Neural cell (in vitro differentiated cells): Measurements from ENCODE around the gene BMERB1. TPM values are rescaled to one million over a fixed set of nuclear protein-coding genes. Genes with fewer than 3 reads are reported as not detected.

Source experiments
- H2AFZ ChIP-seq: fragments of 200-600, 300-800 bp; sonication (generic), shearing (Covaris generic); 2 replicates; pipeline ENCODE4 v1.6.0; 2014; ENCODE audit warnings: low read depth, mild to moderate bottlenecking, antibody characterized with exemption, low read length, moderate library complexity
- H3F3A ChIP-seq: fragments of 200-600 bp; shearing (Covaris generic); 2 replicates; pipeline ENCODE4 v1.6.1; 2016; ENCODE audit warnings: mild to moderate bottlenecking, moderate library complexity, mixed read lengths, antibody characterized with exemption, low read length; ENCODE audit not compliant: insufficient read depth, poor library complexity, severe bottlenecking
- H3K27ac ChIP-seq: fragments of 200-600, 300-800 bp; sonication (generic), shearing (Covaris generic); 2 replicates; pipeline ENCODE4 v1.5.1; 2014; ENCODE audit warnings: mild to moderate bottlenecking, low read length, moderate library complexity
- H3K27me3 ChIP-seq: fragments of 300-800, 200-600 bp; sonication (generic), shearing (Covaris generic); 2 replicates; pipeline ENCODE4 v1.6.0; 2014; ENCODE audit warnings: mild to moderate bottlenecking, low read depth, low read length, moderate library complexity; ENCODE audit not compliant: insufficient read depth
- H3K36me3 ChIP-seq: fragments of 300-800, 200-600 bp; sonication (generic), shearing (Covaris generic); 2 replicates; pipeline ENCODE4 v1.5.1; 2014; ENCODE audit warnings: mild to moderate bottlenecking, antibody characterized with exemption, low read length, moderate library complexity; ENCODE audit not compliant: insufficient read depth
- H3K4me2 ChIP-seq: fragments of 300-800, 200-600 bp; sonication (generic), shearing (Covaris generic); 2 replicates; pipeline ENCODE4 v1.6.0; 2014; ENCODE audit warnings: mild to moderate bottlenecking, low read length
- H3K4me3 ChIP-seq: fragments of 300-800, 200-600 bp; sonication (generic), shearing (Covaris generic); 2 replicates; pipeline ENCODE4 v1.5.1; 2014; ENCODE audit warnings: mild to moderate bottlenecking, low read length, moderate library complexity
- H3K79me2 ChIP-seq: fragments of 200-600 bp; shearing (Covaris generic); replicated peaks from 2 replicates; pipeline ENCODE4 v1.6.0; 2014; ENCODE audit warnings: mild to moderate bottlenecking, low read length, moderate library complexity; ENCODE audit not compliant: insufficient read depth
- H3K9ac ChIP-seq: fragments of 300-800, 200-600 bp; sonication (generic), shearing (Covaris generic); 2 replicates; pipeline ENCODE4 v1.6.1; 2016; ENCODE audit warnings: mild to moderate bottlenecking, low read length, mixed read lengths
- H3K9me2 ChIP-seq: fragments of 200-600 bp; shearing (Covaris generic); 2 replicates; pipeline ENCODE4 v1.6.1; 2016; ENCODE audit warnings: mild to moderate bottlenecking, low read length, mixed read lengths; ENCODE audit not compliant: insufficient read depth
- H3K9me3 ChIP-seq: fragments of 200-600, 300-800 bp; sonication (generic), shearing (Covaris generic); 2 replicates; pipeline ENCODE4 v1.6.1; 2016; ENCODE audit warnings: mild to moderate bottlenecking, mixed run types, low read length, moderate library complexity, mixed read lengths
- H4K20me1 ChIP-seq: fragments of 200-600 bp; shearing (Covaris generic); 2 replicates; pipeline ENCODE4 v1.6.1; 2016; ENCODE audit warnings: mild to moderate bottlenecking, mixed run types; ENCODE audit not compliant: insufficient read depth
- CTCF ChIP-seq: fragments of 450-650 bp; IDR thresholded peaks from 2 replicates; pipeline ENCODE4 v1.5.1; 2014; ENCODE audit warnings: antibody characterized with exemption, mild to moderate bottlenecking, moderate library complexity; ENCODE audit not compliant: poor library complexity, severe bottlenecking
- EP300 ChIP-seq: fragments of 450-650 bp; conservative IDR thresholded peaks from 2 replicates; pipeline ENCODE4 v1.6.1; 2014; ENCODE audit warnings: antibody characterized with exemption, mild to moderate bottlenecking, moderate library complexity; ENCODE audit not compliant: poor library complexity, severe bottlenecking
- EZH2 ChIP-seq: fragments of 200-600, 300-800 bp; shearing (Covaris generic), sonication (generic); IDR thresholded peaks from 2 replicates; pipeline ENCODE4 v1.6.1; 2014; ENCODE audit warnings: antibody characterized with exemption, low read length, borderline replicate concordance, mild to moderate bottlenecking; ENCODE audit not compliant: insufficient read depth, poor library complexity, severe bottlenecking
- MXI1 ChIP-seq: fragments of 450-650 bp; conservative IDR thresholded peaks from 2 replicates; pipeline ENCODE4 v1.6.1; 2014; ENCODE audit warnings: antibody characterized with exemption, mild to moderate bottlenecking; ENCODE audit not compliant: poor library complexity, severe bottlenecking
- POLR2AphosphoS5 ChIP-seq: IDR thresholded peaks from 2 replicates; pipeline ENCODE4 v1.6.1; 2012
- RAD21 ChIP-seq: fragments of 450-650 bp; conservative IDR thresholded peaks from 2 replicates; pipeline ENCODE4 v1.6.1; 2014; ENCODE audit warnings: antibody characterized with exemption, mild to moderate bottlenecking, moderate library complexity
- REST ChIP-seq: IDR thresholded peaks from 2 replicates; pipeline ENCODE4 v1.6.1; 2012; ENCODE audit warnings: borderline replicate concordance
- SMC3 ChIP-seq: fragments of 450-650 bp; conservative IDR thresholded peaks from 2 replicates; pipeline ENCODE4 v1.6.1; 2014; ENCODE audit warnings: antibody characterized with exemption, mild to moderate bottlenecking, moderate library complexity; ENCODE audit not compliant: poor library complexity
- TAF1 ChIP-seq: IDR thresholded peaks from 2 replicates; pipeline ENCODE4 v1.6.1; 2012; ENCODE audit warnings: low read depth
- polyA plus RNA-seq: library from polyadenylated mRNA; depleted of rRNA; stranded (reverse); fragments of >200 nt; gene quantifications from 2 replicates; pipeline ENCODE4 v1.2.3, GENCODE V29; 2014

BMERB1 gene
- polyA plus RNA-seq, 1 donor from 2014 or later = 149 TPM

GRCh38 chr16:15510992-15511391, 76.6 kb downstream of the BMERB1 start:
- Histone ChIP-seq H3K79me2 (no peaks in the 10 kb centered on the region), H3F3A (no peaks in the 10 kb centered on the region), H3K4me3 (no peak overlapping the region), H3K4me2 (no peak overlapping the region), H2AFZ (no peak overlapping the region), H3K9me3 (no peaks in the 10 kb centered on the region), H3K9me2 (no peaks in the 10 kb centered on the region), H3K36me3 (no peaks in the 10 kb centered on the region), H4K20me1 (no peaks in the 10 kb centered on the region), H3K9ac (no peak overlapping the region), H3K27me3 (no peaks in the 10 kb centered on the region), H3K27ac (no peak overlapping the region)
- TF ChIP-seq CTCF (no peak), REST (no peak), TAF1 (no peak), POLR2AphosphoS5 (no peak), RAD21 (no peak), EP300 (no peak), SMC3 (no peak), EZH2 (no peak), MXI1 (no peak)

- Histone ChIP-seq H2AFZ (no peak overlapping the region), H3K4me2 (no peak overlapping the region), H3K9me3 (no peaks in the 10 kb centered on the region), H4K20me1 (no peaks in the 10 kb centered on the region), H3K9me2 (no peaks in the 10 kb centered on the region), H3K79me2 (no peaks in the 10 kb centered on the region), H3K27ac (no peak overlapping the region), H3K36me3 (no peaks in the 10 kb centered on the region), H3K27me3 (no peaks in the 10 kb centered on the region), H3F3A (no peaks in the 10 kb centered on the region), H3K9ac (no peak overlapping the region), H3K4me3 (no peak overlapping the region)
- TF ChIP-seq MXI1 (no peak), POLR2AphosphoS5 (no peak), CTCF (no peak)
Measured at GRCh38 chr16:15511759-15512487, 77.5 kb downstream of the BMERB1 start.
